GM23338 (cell line): ENCODE data around the gene EPHA6. TPM values are rescaled to one million over a fixed set of nuclear protein-coding genes. Genes with fewer than 3 reads are reported as not detected.
A peak's percentile ranks its signal among the peaks of the same experiment; 100 is the strongest.

Experiments
- ATAC-seq: fragments of 200-7000 bp; cut with Tn5 transposase; 3 replicates; pipeline ENCODE4 v1.9.1; 2020
- DNase-seq: peaks from one replicate; pipeline ENCODE4 v3.0.0-alpha.2; 2015; ENCODE audit warnings: low spot score
- H2AFZ ChIP-seq: fragments of 200-600 bp; sonication (generic); 2 replicates; pipeline ENCODE4 v1.8.0; 2016; ENCODE audit warnings: antibody characterized with exemption, mild to moderate bottlenecking, moderate library complexity
- H3F3A ChIP-seq: fragments of 200-600 bp; sonication (generic); replicated peaks from 2 replicates; pipeline ENCODE4 v1.8.0; 2017; ENCODE audit warnings: antibody characterized with exemption, mixed run types, low read depth
- H3K27ac ChIP-seq: fragments of 200-600 bp; sonication (generic); 2 replicates; pipeline ENCODE4 v1.6.1; 2016; ENCODE audit warnings: low read depth
- H3K27me3 ChIP-seq: fragments of 200-600 bp; sonication (generic); 2 replicates; pipeline ENCODE4 v1.8.0; 2016; ENCODE audit warnings: mild to moderate bottlenecking, mixed run types, moderate library complexity; ENCODE audit not compliant: insufficient read depth
- H3K36me3 ChIP-seq: fragments of 200-600 bp; sonication (generic); 2 replicates; pipeline ENCODE4 v1.8.0; 2016; ENCODE audit warnings: mild to moderate bottlenecking; ENCODE audit not compliant: insufficient read depth
- H3K4me1 ChIP-seq: fragments of 200-600 bp; sonication (generic); 2 replicates; pipeline ENCODE4 v1.8.0; 2016; ENCODE audit warnings: mild to moderate bottlenecking, moderate library complexity; ENCODE audit not compliant: insufficient read depth
- H3K4me2 ChIP-seq: fragments of 200-600 bp; sonication (generic); 2 replicates; pipeline ENCODE4 v1.7.1; 2017; ENCODE audit warnings: mixed run types
- H3K4me3 ChIP-seq: fragments of 200-600 bp; sonication (generic); 2 replicates; pipeline ENCODE4 v1.6.1; 2016; ENCODE audit warnings: mixed run types
- H3K79me2 ChIP-seq: fragments of 200-600 bp; sonication (generic); replicated peaks from 2 replicates; pipeline ENCODE4 v1.8.0; 2017; ENCODE audit warnings: mild to moderate bottlenecking; ENCODE audit not compliant: insufficient read depth
- H3K9me2 ChIP-seq: fragments of 200-600 bp; sonication (generic); 2 replicates; pipeline ENCODE4 v1.8.0; 2017; ENCODE audit not compliant: insufficient read depth
- H4K20me1 ChIP-seq: fragments of 200-600 bp; sonication (generic); replicated peaks from 2 replicates; pipeline ENCODE4 v1.8.0; 2017; ENCODE audit warnings: mild to moderate bottlenecking; ENCODE audit not compliant: insufficient read depth
- H3K27ac Mint-ChIP-seq: 2 replicates; pipeline ENCODE4 v1.8.0; 2020; ENCODE audit warnings: inconsistent platforms, mild to moderate bottlenecking, moderate library complexity, mixed read lengths
- H3K27me3 Mint-ChIP-seq: 3 replicates; pipeline ENCODE4 v1.8.0; 2022; ENCODE audit warnings: low read depth, mild to moderate bottlenecking, moderate library complexity, mixed read lengths, inconsistent platforms; ENCODE audit not compliant: insufficient read depth, poor library complexity
- H3K36me3 Mint-ChIP-seq: 3 replicates; pipeline ENCODE4 v1.8.0; 2021; ENCODE audit warnings: low read depth, mild to moderate bottlenecking, inconsistent platforms, moderate library complexity, mixed read lengths
- H3K4me1 Mint-ChIP-seq: 3 replicates; pipeline ENCODE4 v1.8.0; 2020; ENCODE audit warnings: mild to moderate bottlenecking, inconsistent platforms, mixed read lengths
- H3K4me3 Mint-ChIP-seq: 3 replicates; pipeline ENCODE4 v1.8.0; 2021; ENCODE audit warnings: moderate library complexity, mild to moderate bottlenecking, inconsistent platforms, mixed read lengths
- H3K9me3 Mint-ChIP-seq: 3 replicates; pipeline ENCODE4 v1.8.0; 2020; ENCODE audit warnings: moderate library complexity, mild to moderate bottlenecking, inconsistent platforms, mixed read lengths
- CREB1 ChIP-seq: fragments of 250-450 bp; sonication (Bioruptor Pico); IDR thresholded peaks from 2 replicates; pipeline ENCODE4 v1.5.0; 2020; ENCODE audit warnings: low read depth, mild to moderate bottlenecking, moderate library complexity
- EZH2 ChIP-seq: fragments of 200-600 bp; sonication (generic); IDR thresholded peaks from one replicate; pipeline ENCODE4 v1.8.0; 2017; ENCODE audit warnings: antibody characterized with exemption, mild to moderate bottlenecking, low read depth; ENCODE audit not compliant: unreplicated experiment
- JUNB ChIP-seq: IDR thresholded peaks from one replicate; pipeline ENCODE4 v1.6.1; 2016; ENCODE audit warnings: antibody characterized with exemption; ENCODE audit not compliant: unreplicated experiment
- NANOG ChIP-seq: IDR thresholded peaks from 2 replicates; pipeline ENCODE4 v1.6.1; 2016; ENCODE audit warnings: antibody characterized with exemption, borderline replicate concordance
- POLR2AphosphoS5 ChIP-seq: IDR thresholded peaks from 2 replicates; pipeline ENCODE4 v1.6.1; 2016; ENCODE audit warnings: antibody characterized with exemption, low read depth
- REST ChIP-seq: IDR thresholded peaks from one replicate; pipeline ENCODE4 v1.6.1; 2018; ENCODE audit warnings: antibody characterized with exemption; ENCODE audit not compliant: unreplicated experiment
- STAT1 ChIP-seq: IDR thresholded peaks from one replicate; pipeline ENCODE4 v1.6.1; 2016; ENCODE audit warnings: antibody characterized with exemption; ENCODE audit not compliant: unreplicated experiment
- ZNF331 ChIP-seq: fragments of 250-450 bp; sonication (Bioruptor Pico); IDR thresholded peaks from 2 replicates; pipeline ENCODE4 v1.5.0; 2020; ENCODE audit warnings: low read depth, mild to moderate bottlenecking, moderate library complexity
- polyA plus RNA-seq: library from polyadenylated mRNA; unstranded; fragments of >200 nt; fragmentation: Nextera tagmentation; extraction: Ambion mirVana; gene quantifications from 2 replicates; pipeline ENCODE4 v1.2.1, GENCODE V29; 2016
- total RNA-seq: library from RNA; depleted of rRNA; stranded (reverse); fragments of >200 nt; shearing (Covaris generic); gene quantifications from 2 replicates; pipeline ENCODE4 v1.2.3, GENCODE V29; 2014
- TF ChIP-seq, protein P1 (sequence below), 2 experiments: fragments of 200-600 bp in 1 of 2; sonication (generic) in 1 of 2; conservative IDR thresholded peaks; 2 replicates each; pipeline versions ENCODE4 v1.5.1 to v1.6.1; 2016 to 2017; ENCODE audit warnings: antibody characterized with exemption in 2 of 2, low read depth in 2 of 2, mild to moderate bottlenecking in 2 of 2, moderate library complexity in 1 of 2

The EPHA6 gene
- total and polyA plus RNA-seq, 2 experiments from 2014 or later = 0.37 to 2.6 TPM

DNA sequence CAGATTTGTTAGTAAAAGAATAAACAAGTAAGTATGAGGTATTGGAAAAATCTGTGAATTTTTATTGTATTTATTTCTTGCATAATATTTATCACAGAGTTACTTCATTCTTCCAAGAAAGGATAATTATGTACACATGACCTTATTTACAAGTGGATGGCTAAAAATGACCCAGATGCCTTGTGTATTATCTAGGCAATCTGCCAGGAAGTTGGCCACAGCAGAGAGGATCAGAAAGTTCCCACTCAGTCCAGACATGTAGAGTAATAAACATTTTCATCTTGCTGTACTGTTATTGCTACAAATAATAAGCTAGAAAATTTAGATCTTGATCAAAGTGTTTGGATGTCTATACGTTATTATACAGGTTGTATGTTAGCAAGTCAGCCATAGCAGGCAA is 317.1 kb downstream of the EPHA6 start (continued):
- TF ChIP-seq, protein P1, sequence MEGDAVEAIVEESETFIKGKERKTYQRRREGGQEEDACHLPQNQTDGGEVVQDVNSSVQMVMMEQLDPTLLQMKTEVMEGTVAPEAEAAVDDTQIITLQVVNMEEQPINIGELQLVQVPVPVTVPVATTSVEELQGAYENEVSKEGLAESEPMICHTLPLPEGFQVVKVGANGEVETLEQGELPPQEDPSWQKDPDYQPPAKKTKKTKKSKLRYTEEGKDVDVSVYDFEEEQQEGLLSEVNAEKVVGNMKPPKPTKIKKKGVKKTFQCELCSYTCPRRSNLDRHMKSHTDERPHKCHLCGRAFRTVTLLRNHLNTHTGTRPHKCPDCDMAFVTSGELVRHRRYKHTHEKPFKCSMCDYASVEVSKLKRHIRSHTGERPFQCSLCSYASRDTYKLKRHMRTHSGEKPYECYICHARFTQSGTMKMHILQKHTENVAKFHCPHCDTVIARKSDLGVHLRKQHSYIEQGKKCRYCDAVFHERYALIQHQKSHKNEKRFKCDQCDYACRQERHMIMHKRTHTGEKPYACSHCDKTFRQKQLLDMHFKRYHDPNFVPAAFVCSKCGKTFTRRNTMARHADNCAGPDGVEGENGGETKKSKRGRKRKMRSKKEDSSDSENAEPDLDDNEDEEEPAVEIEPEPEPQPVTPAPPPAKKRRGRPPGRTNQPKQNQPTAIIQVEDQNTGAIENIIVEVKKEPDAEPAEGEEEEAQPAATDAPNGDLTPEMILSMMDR (conservative IDR thresholded peaks at IDR 0.05; ENCODE audit: low read depth in 2 of 2) = no peak
- TF ChIP-seq STAT1 = no peak
- TF ChIP-seq NANOG = no peak
- TF ChIP-seq EZH2 = no peak
- TF ChIP-seq POLR2AphosphoS5 = no peak
- TF ChIP-seq JUNB = no peak
- TF ChIP-seq ZNF331 (CRISPR knock-in tag) = no peak
- no peak for TF ChIP-seq REST

GRCh38 chr3:97138914-97139541 is 324.6 kb downstream of the EPHA6 start:
- no peak overlapping the region for H3K4me3 ChIP-seq
- H3K4me1 ChIP-seq = no peaks in the 10 kb centered on the region
- Mint-ChIP-seq H3K4me3 (no peak overlapping the region), H3K27ac (peak overlapping the region; percentile 39; the same call in 1 of the 2 replicates), H3K36me3 (peaks cover 11% of the 10 kb centered on the region), H3K27me3 (peaks cover 5% of the 10 kb centered on the region), H3K4me1 (no peaks in the 10 kb centered on the region), H3K9me3 (peaks cover 17% of the 10 kb centered on the region)
- no peak overlapping the region for H3K4me2 ChIP-seq
- H4K20me1 ChIP-seq = no peaks in the 10 kb centered on the region
- H3K36me3 ChIP-seq = no peaks in the 10 kb centered on the region
- no peak overlapping the region for H2AFZ ChIP-seq
- TF ChIP-seq, protein P1 (conservative IDR thresholded peaks at IDR 0.05; ENCODE audit: low read depth in 2 of 2) = peak; percentile 88 to 95
- no peak for TF ChIP-seq CREB1 (CRISPR knock-in tag)
- H3F3A ChIP-seq = no peaks in the 10 kb centered on the region
- no peaks in the 10 kb centered on the region for H3K27me3 ChIP-seq
- DNase-seq (peak; percentile 84), ATAC-seq (peak; percentile 93)
- no peak overlapping the region for H3K27ac ChIP-seq
- no peaks in the 10 kb centered on the region for H3K79me2 ChIP-seq
- peaks cover 7% of the 10 kb centered on the region; the same call in 1 of the 2 replicates for H3K9me2 ChIP-seq
